Measurements from ENCODE around the gene PTPRD.

Gene PTPRD

GRCh38 chr9:8391132-8391531 is 2221.7 kb downstream of the PTPRD start:
- peak; percentile 60 for DNase-seq

DNA sequence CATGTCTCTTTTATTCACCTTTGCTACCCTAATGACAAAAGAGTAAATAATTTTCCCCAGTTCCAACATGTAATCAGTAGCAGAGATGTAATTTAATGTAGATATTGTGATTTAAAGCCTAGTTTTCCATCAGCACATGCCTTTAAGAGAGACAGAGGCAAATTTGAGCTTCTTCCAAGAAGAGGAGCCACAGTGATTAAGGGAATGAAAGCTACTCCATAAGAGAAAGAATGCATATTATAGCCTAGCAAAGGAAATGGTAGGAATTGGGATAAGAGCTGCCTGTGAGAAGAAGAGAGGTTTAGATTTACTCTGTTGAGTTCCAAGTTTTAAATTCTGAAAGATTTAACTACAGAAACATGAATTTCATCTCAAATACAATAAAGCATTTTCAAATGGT is 2222.2 kb downstream of the PTPRD start:
- peak; percentile 19 for DNase-seq

DNA sequence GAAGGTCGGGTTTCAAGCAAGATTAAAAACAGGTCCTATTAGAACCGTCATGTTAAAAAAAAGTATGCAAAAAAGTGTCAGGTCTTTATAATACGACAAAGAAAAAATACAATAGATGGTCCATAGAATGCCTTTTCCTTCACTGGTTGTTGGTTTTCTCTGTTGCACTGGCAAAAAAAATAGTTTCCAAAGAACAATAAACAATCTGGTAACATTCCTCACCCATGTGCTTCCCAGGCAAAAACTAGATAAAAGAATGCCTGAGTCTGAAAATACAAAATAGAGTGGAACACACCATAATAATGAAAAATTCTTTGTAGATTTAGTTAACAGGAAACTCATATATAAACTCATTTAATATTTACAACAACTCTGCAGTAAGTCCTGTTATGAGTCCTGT is 2223.3 kb downstream of the PTPRD start:
- peak; percentile 4 for DNase-seq

- DNase-seq, result no peak
These were observed 2224.7 kb downstream of the PTPRD start for GRCh38 chr9:8388132-8388531.

GRCh38 chr9:8384091-8384490 is 2228.7 kb downstream of the PTPRD start:
- DNase-seq, result peak; percentile 89

DNA sequence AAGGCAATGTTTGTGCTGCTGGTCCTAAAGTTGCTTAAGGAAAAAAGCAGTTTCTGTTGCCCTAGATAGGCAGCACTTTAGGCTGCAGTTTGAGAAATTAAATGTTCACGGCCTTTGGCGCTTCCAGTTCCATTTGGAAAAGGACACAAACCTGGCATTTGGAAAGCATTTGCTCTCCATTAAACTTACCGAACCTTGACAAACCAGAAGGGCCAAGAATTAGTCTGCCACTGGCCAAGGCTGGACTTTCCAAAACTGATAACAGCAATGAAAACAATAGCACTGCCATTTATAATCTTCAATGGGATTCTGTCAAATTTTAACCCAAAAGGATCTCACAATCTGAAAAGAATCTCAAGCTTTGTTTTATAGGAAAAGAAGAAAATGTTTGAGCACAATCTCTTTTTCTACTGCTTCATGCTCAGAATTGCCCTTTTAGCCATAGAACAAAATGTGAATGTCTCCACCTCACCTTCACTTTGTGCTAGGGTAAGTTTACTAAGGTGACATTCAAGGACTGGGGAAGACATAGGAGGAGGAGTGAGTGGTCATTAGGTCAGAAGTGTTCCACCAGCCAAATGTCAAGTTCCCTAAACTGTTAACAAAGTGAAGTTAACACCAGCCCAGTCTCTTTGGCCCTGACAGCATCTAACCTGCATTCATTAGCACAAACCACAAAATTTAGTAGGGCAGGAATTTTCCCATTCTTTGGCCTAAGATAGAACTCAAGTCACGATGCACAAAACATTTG is 2229.8 kb downstream of the PTPRD start:
- DNase-seq, result peak; percentile 8

GRCh38 chr9:8382266-8382665 is 2230.5 kb downstream of the PTPRD start:
- no peak for DNase-seq

- no peak for DNase-seq
These were observed 2231.2 kb downstream of the PTPRD start for GRCh38 chr9:8381601-8382000.

DNA sequence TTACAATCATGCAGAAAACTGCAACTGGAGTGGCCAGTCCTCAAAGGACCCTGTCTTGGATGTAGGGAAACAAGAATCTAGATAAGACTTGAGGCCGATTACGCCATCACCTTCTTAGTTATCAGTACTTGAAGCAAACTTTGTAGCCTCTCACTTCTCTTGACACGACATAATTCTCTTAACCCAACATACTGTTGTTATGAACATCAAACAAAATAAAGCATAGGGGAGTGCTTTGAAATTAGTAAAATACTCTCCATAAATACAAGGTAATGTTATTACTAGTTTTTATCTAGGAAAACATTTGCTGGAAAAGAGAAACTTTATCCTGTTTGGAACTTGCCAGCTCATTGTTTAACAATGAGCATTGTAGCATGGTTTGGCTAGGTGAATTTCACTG is 2238.3 kb downstream of the PTPRD start:
- no peak for DNase-seq

DNA sequence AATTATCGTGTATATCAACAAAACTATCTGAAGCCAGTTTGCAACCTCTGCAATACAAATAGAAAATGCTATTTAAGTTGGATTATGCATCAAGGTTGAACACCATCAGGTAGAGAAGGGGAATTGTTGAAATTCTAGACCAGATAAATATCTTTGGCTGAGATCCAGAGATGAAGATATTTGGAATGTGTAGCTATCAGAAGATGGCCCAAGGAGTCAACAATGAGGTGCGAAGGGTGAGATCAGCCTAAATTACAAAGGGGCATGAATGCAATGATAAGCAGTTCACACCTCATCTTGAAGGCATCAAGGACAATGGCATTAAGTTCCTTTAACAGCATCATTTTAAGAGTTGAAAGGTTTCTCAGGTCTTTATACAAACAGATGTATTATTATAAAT is 2241.1 kb downstream of the PTPRD start:
- no peak for DNase-seq

DNA sequence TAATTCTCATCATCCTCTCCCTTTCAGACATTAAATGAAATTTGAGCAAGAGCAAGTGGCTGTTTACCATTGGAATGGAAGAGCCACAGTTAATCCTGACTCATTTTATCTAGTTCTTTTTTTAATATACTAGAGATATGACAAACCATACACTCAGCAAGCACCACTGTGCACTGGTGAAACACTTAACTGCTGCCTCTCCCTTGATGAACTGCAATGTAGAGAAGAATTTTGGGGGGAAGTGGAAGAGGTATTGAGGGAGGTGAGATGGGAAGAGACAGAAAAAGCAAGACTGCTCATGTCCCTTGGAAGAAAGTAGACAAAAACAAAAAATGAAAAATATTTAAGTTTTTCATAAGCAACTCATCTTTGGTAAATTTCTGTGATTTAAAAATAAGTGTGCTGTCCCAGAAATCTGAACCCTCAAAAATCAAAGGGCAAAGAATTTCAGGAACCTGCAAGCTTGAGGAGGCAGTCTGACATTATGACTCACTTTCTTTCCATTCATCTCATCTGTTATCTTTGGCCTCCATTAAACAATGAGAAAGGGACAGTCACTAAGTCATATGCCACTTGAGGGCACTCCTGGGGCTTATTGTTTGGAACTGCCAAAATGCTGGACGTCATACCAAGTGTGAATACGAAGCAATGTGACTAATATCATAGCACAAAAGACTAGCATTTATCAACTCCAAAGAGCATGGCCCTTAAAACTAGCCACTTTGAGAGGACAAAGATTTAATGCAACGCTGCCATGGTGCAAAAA is 2246.5 kb downstream of the PTPRD start:
- peak; percentile 43 for DNase-seq

- DNase-seq, result peak; percentile 3
These were observed 2247.2 kb downstream of the PTPRD start for GRCh38 chr9:8365466-8366160.

GRCh38 chr9:8365029-8365428 is 2247.8 kb downstream of the PTPRD start:
- DNase-seq, result peak; percentile 84

- no peak for DNase-seq
These were observed 2248.6 kb downstream of the PTPRD start for GRCh38 chr9:8364026-8364752.

GRCh38 chr9:8362250-8362649 is 2250.6 kb downstream of the PTPRD start:
- DNase-seq, result no peak

DNA sequence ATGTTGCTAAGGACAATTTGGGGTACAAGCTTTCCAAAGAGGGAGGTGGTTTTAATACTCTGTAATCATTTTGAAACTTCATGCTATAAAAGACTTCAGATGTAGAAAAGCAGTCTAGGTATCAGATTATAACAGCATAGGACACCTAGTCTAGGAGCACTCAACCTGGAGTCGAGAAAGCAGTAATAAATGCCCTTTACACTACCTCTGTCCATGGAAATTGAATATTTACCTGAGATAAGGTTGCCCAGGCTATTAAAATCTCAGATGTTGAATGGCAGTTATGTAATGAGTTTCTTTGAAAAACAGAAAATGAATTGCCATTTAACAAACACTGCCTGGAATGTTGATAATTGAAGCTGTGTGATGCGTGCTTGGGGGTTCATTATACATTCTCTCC is 2251.4 kb downstream of the PTPRD start:
- no peak for DNase-seq

GRCh38 chr9:8356406-8356805 is 2256.4 kb downstream of the PTPRD start:
- no peak for DNase-seq

DNA sequence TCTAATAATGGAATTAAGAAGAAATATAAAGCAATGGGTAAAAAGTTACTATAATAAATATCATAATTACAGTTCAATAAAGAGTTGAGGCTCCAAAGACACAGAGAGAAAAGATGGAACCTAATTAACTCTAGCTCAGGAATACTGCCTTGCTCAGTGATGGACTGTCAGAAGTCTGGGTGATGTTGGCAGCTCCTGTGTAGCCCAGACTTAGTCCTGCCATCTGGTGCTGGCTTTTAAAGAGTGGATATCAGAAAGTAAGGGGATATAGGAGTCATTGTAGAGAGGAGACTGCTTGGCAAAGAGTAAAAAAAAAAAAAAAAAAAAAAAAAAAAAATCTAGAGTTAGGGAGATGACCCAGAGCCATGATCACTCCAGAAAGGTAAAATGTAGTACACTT is 2261.4 kb downstream of the PTPRD start:
- no peak for DNase-seq

- peak; percentile 17 for DNase-seq
These were observed 2262.9 kb downstream of the PTPRD start for GRCh38 chr9:8349901-8350300.

DNA sequence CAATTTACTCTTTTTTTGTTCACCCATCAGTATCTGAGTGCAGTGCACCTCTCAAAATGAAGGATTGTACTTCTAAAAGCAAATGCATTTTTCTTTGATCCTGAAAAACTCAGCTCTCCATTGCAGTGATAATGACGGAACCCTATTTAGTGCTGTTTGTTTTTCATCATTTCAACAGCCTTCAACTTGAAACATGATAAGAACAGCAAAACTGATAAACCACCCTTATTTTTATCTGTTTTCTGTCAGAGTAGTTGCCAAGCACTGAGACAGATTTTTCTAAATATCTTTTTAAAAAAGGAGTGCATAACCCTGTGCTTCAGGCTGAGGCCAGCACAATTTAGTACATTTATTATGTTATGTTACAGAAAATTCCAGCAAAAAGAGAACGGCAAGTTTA is 2263.4 kb downstream of the PTPRD start:
- DNase-seq, result no peak

GRCh38 chr9:8348756-8349155 is 2264.0 kb downstream of the PTPRD start:
- no peak for DNase-seq

DNA sequence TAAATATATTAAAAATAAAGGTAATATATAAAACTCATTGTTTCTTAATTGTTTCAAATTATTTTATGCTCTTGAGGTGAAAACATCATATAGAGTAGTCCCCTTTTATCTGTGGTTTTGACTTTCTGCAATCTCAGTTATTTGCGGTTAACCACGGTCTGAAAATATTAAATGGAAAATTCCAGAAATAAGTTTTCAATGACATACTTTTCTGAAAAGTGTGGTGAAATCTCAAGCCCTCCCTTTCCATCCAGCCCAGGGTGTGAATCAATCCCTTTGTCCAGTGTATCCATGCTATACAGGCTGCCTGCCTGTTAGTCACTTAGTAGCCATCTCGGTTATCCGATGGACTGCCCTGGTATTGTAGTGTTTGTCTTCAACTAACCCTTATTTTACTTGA is 2266.5 kb downstream of the PTPRD start:
- peak; percentile 78 for DNase-seq
